NB4 (cell line): ENCODE data around the gene MYOF.

ENCODE experiments used
- MYC ChIP-seq: IDR thresholded peaks from 2 replicates; pipeline ENCODE4 v1.6.1; 2011; ENCODE audit warnings: low read depth, low read length
- POLR2A ChIP-seq: IDR thresholded peaks from 2 replicates; pipeline ENCODE4 v1.6.1; 2011; ENCODE audit warnings: mild to moderate bottlenecking; ENCODE audit not compliant: insufficient read length; ENCODE audit errors: extremely low read depth
- TF ChIP-seq, protein P1 (sequence below): IDR thresholded peaks from one replicate; pipeline ENCODE4 v1.5.1; 2012; ENCODE audit warnings: low read depth, low read length
- TF ChIP-seq, protein P2 (sequence below): IDR thresholded peaks from 2 replicates; pipeline ENCODE4 v1.6.1; 2011; ENCODE audit warnings: low read depth, low read length

DNA sequence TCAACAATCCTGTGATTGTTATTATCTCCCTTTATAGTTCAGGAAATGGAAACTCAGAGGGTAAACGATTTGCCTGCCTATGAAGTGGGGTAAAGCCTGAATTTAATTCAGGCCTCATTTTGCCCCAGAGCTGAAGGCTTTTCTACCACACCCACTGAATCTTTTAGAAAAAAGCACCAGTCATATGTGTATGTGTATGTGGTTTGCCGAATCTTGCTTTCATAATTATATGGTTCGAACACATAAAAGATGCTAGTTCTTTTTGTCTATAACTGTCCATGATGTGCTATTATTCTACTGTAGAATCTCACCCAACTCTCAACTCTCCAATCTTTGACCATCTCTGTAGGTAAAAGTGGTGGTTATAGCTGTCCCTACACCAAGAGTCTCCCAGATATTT lies 83.6 kb downstream of the MYOF start:
- TF ChIP-seq, protein P1, sequence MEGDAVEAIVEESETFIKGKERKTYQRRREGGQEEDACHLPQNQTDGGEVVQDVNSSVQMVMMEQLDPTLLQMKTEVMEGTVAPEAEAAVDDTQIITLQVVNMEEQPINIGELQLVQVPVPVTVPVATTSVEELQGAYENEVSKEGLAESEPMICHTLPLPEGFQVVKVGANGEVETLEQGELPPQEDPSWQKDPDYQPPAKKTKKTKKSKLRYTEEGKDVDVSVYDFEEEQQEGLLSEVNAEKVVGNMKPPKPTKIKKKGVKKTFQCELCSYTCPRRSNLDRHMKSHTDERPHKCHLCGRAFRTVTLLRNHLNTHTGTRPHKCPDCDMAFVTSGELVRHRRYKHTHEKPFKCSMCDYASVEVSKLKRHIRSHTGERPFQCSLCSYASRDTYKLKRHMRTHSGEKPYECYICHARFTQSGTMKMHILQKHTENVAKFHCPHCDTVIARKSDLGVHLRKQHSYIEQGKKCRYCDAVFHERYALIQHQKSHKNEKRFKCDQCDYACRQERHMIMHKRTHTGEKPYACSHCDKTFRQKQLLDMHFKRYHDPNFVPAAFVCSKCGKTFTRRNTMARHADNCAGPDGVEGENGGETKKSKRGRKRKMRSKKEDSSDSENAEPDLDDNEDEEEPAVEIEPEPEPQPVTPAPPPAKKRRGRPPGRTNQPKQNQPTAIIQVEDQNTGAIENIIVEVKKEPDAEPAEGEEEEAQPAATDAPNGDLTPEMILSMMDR = no peak
- no peak for TF ChIP-seq POLR2A
- TF ChIP-seq MYC = no peak
- TF ChIP-seq, protein P2, sequence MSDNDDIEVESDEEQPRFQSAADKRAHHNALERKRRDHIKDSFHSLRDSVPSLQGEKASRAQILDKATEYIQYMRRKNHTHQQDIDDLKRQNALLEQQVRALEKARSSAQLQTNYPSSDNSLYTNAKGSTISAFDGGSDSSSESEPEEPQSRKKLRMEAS = no peak
